Measurements from ENCODE around the gene RAB3B. TPM values are rescaled to one million over a fixed set of nuclear protein-coding genes. Genes with fewer than 3 reads are reported as not detected.

RAB3B gene
- under 1 TPM; 0.11 to 0.13 TPM for total RNA-seq

- Mint-ChIP-seq H3K36me3 (ENCODE audit: low read depth) (no peaks in the 10 kb centered on the region), H3K4me1 (ENCODE audit: low read depth) (peaks cover 7% of the 10 kb centered on the region), H3K4me3 (peak within 1 kb of the TSS; percentile 68), H3K27me3 (peaks cover 30% of the 10 kb centered on the region), H3K27ac (no peak within 1 kb of the TSS), H3K9me3 (no peaks in the 10 kb centered on the region)
- ChIA-PET POLR2A (interaction anchor here (1.0 kb wide), 1 partner anchor 61 kb away, joined by 5 read pairs; no protein-coding TSS in a partner anchor), CTCF (interaction anchor here (1.4 to 1.5 kb wide), 2 partner anchors 11 to 94 kb away, joined by 4 read pairs; no protein-coding TSS in a partner anchor)
- ATAC-seq (peak; percentile 100), DNase-seq (peak; percentile 88)
- intact Hi-C loops (cut with micrococcal nuclease): no loop called here
- TF ChIP-seq CTCF (IDR thresholded peaks at IDR 0.05): no peak
Observed at GRCh38 chr1:51990478-51990965, at the start of gene RAB3B. Gene RAB3B (minus strand): TSS chr1:51990700. CDS start chr1:51977117, 13,583 bp downstream.

GRCh38 chr1:52037909-52038308 lies 47.4 kb upstream of the RAB3B start:
- ChIA-PET CTCF (no interaction called here), POLR2A (no interaction called here)
- ATAC-seq: no peak
- Mint-ChIP-seq H3K36me3 (ENCODE audit: low read depth) (peaks cover 18% of the 10 kb centered on the region), H3K4me1 (ENCODE audit: low read depth) (peaks cover 6% of the 10 kb centered on the region), H3K9me3 (no peaks in the 10 kb centered on the region), H3K4me3 (no peak overlapping the region), H3K27ac (no peak overlapping the region), H3K27me3 (no peaks in the 10 kb centered on the region)
- no peak for TF ChIP-seq CTCF (IDR thresholded peaks at IDR 0.05)
- DNase-seq: no peak
- intact Hi-C loops (cut with micrococcal nuclease): no loop called here

- no peaks in the 10 kb centered on the region for H3K9me3 Mint-ChIP-seq
- H3K4me1 Mint-ChIP-seq (ENCODE audit: low read depth): peaks cover 6% of the 10 kb centered on the region
- DNase-seq (no peak), ATAC-seq (no peak)
- CTCF ChIA-PET: no interaction called here
- POLR2A ChIA-PET: no interaction called here
- no peaks in the 10 kb centered on the region for H3K27me3 Mint-ChIP-seq
- intact Hi-C loops (cut with micrococcal nuclease): no loop called here
- H3K4me3 Mint-ChIP-seq: no peak overlapping the region
- H3K27ac Mint-ChIP-seq: no peak overlapping the region
- no peak for TF ChIP-seq CTCF (IDR thresholded peaks at IDR 0.05)
- peaks cover 23% of the 10 kb centered on the region for H3K36me3 Mint-ChIP-seq (ENCODE audit: low read depth)
Observed at GRCh38 chr1:52037402-52037814, 46.9 kb upstream of the RAB3B start.

- intact Hi-C loops (cut with micrococcal nuclease): no loop called here
- no peak for TF ChIP-seq CTCF (IDR thresholded peaks at IDR 0.05)
- ATAC-seq (no peak), DNase-seq (no peak)
- Mint-ChIP-seq H3K9me3 (no peaks in the 10 kb centered on the region), H3K27ac (peak overlapping the region; percentile 94), H3K27me3 (no peaks in the 10 kb centered on the region), H3K4me3 (peak overlapping the region; percentile 91), H3K36me3 (ENCODE audit: low read depth) (peaks cover 39% of the 10 kb centered on the region), H3K4me1 (ENCODE audit: low read depth) (peaks cover 27% of the 10 kb centered on the region)
- ChIA-PET CTCF (interaction anchor here (0.8 to 2.0 kb wide), 2 partner anchors 20 to 137 kb away, joined by 3 to 4 read pairs; no protein-coding TSS in a partner anchor), POLR2A (interaction anchor here (0.6 to 3.8 kb wide), 7 partner anchors 11 to 142 kb away, joined by 3 to 24 read pairs (median 4); partner anchors contain the start of genes BTF3L4, TXNDC12 and ZFYVE9)
Observed at GRCh38 chr1:52034050-52034384, 43.5 kb upstream of the RAB3B start.

- peak within 1 kb of the TSS; percentile 94 for H3K27ac Mint-ChIP-seq
- ChIA-PET CTCF (interaction anchor here (0.8 to 2.0 kb wide), 2 partner anchors 20 to 136 kb away, joined by 3 to 4 read pairs; no protein-coding TSS in a partner anchor), POLR2A (interaction anchor here (0.6 to 3.8 kb wide), 11 partner anchors 10 to 171 kb away, joined by 3 to 24 read pairs (median 4); partner anchors contain the start of genes BTF3L4, TXNDC12 and ZFYVE9)
- TF ChIP-seq CTCF (IDR thresholded peaks at IDR 0.05): no peak
- H3K36me3 Mint-ChIP-seq (ENCODE audit: low read depth): peaks cover 37% of the 10 kb centered on the region
- peaks cover 27% of the 10 kb centered on the region for H3K4me1 Mint-ChIP-seq (ENCODE audit: low read depth)
- ATAC-seq: peak; percentile 96
- intact Hi-C loops (cut with micrococcal nuclease): no loop called here
- H3K9me3 Mint-ChIP-seq: no peaks in the 10 kb centered on the region
- no peaks in the 10 kb centered on the region for H3K27me3 Mint-ChIP-seq
- DNase-seq: peak; percentile 93
- peak within 1 kb of the TSS; percentile 91 for H3K4me3 Mint-ChIP-seq
Observed at GRCh38 chr1:52033190-52034049, 42.9 kb upstream of the RAB3B start, which contains the start of gene KTI12. Gene KTI12 (minus strand): TSS chr1:52033810. CDS start chr1:52033761, 49 bp downstream.
